ENCODE results near the gene CYP4F8.

DNA sequence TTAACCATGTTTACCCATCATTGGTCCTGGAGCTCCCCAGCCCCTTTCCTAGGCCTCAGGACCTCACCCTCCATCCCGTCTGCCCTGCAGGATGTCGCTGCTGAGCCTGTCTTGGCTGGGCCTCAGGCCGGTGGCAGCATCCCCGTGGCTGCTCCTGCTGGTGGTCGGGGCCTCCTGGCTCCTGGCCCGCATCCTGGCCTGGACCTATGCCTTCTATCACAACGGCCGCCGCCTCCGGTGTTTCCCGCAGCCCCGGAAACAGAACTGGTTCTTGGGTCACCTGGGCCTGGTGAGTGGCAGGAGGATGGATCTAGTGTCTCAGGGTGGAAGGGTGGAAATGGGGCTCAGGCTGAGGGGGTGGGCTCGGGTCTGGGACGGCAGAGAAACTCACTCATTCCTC, 508 bp downstream of the CYP4F8 start:
- TF ChIP-seq, protein P1, sequence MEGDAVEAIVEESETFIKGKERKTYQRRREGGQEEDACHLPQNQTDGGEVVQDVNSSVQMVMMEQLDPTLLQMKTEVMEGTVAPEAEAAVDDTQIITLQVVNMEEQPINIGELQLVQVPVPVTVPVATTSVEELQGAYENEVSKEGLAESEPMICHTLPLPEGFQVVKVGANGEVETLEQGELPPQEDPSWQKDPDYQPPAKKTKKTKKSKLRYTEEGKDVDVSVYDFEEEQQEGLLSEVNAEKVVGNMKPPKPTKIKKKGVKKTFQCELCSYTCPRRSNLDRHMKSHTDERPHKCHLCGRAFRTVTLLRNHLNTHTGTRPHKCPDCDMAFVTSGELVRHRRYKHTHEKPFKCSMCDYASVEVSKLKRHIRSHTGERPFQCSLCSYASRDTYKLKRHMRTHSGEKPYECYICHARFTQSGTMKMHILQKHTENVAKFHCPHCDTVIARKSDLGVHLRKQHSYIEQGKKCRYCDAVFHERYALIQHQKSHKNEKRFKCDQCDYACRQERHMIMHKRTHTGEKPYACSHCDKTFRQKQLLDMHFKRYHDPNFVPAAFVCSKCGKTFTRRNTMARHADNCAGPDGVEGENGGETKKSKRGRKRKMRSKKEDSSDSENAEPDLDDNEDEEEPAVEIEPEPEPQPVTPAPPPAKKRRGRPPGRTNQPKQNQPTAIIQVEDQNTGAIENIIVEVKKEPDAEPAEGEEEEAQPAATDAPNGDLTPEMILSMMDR (IDR thresholded peaks at IDR 0.05), result no peak
- no peak for TF ChIP-seq POLR2A (IDR thresholded peaks at IDR 0.05)

Data from thyroid gland (tissue), 4 donors.